ENCODE measurements around the gene ARPC4. TPM values are rescaled to one million over a fixed set of nuclear protein-coding genes. Genes with fewer than 3 reads are reported as not detected.

ARPC4 gene
- total and polyA plus RNA-seq, 2 of the 13 experiments (the other 11 are each of a cell fraction or from before 2014, with no cell fraction given) = 30.1 to 83.6 TPM

GRCh38 chr3:9779075-9779593 lies 13.7 kb upstream of the ARPC4 start:
- TF ChIP-seq TBP (CRISPR knock-in tag; IDR thresholded peaks at IDR 0.05) = no peak
- TF ChIP-seq ZNF839 (CRISPR knock-in tag; IDR thresholded peaks at IDR 0.05; ENCODE audit: borderline replicate concordance) = no peak
- no peak for TF ChIP-seq NONO (IDR thresholded peaks at IDR 0.05)
- no peak for TF ChIP-seq NONO (CRISPR knock-in tag; conservative IDR thresholded peaks at IDR 0.05)
- in situ Hi-C loops (cut with HindIII; ENCODE audit: extremely low pct_ligation_motif_present, low pct_unique_long_range_greater_than_20kb) (no loop called here), intact Hi-C loops (cut with micrococcal nuclease; ENCODE audit: unreplicated experiment) (no loop called here)
- WGBS (ENCODE audit: low lambda C conversion rate) = 86% methylated on average over 5 of the region's 6 CpGs
- BruUV-seq (replicated peaks) = no TSS peak
- Histone ChIP-seq H3K27ac (ENCODE audit: extremely low read length, insufficient read depth, low read length) (no peak overlapping the region), H3K36me3 (replicated peaks in 1 of 2; ENCODE audit: control insufficient read depth in 1 of 2, insufficient read depth in 2 of 2, low read length in 2 of 2) (peaks cover 14 to 28% of the 10 kb centered on the region in 2 experiments), H3K79me2 (ENCODE audit: insufficient read depth, low read length) (no peaks in the 10 kb centered on the region), H4K20me1 (ENCODE audit: insufficient read depth, low read length) (no peaks in the 10 kb centered on the region), H3K4me3 (replicated peaks in 1 of 3; ENCODE audit: insufficient read depth in 1 of 3, low read depth in 2 of 3, low read length in 3 of 3) (no peak overlapping the region), H3K27me3 (ENCODE audit: control insufficient read depth in 1 of 2, insufficient read depth in 2 of 2, low read length in 2 of 2) (no peaks in the 10 kb centered on the region), H3K4me1 (ENCODE audit: insufficient read depth, low read length) (peaks cover 16% of the 10 kb centered on the region), H3K4me2 (ENCODE audit: low read depth, low read length) (no peak overlapping the region), H2AFZ (ENCODE audit: low read length) (no peak overlapping the region), H3K9me3 (ENCODE audit: low read length) (no peaks in the 10 kb centered on the region), H3K9ac (ENCODE audit: insufficient read depth, low read depth, low read length) (no peak overlapping the region)
- FAIRE-seq (no peak), DNase-seq (ENCODE audit: low spot score) (no peak), ATAC-seq (no peak)
- ChIA-PET CTCF (ENCODE audit: low intra/inter-chr PET ratio, low total read pairs) (no interaction called here), POLR2A (no interaction called here)

- ATAC-seq (no peak), DNase-seq (ENCODE audit: low spot score) (no peak), FAIRE-seq (no peak)
- Histone ChIP-seq H3K4me1 (ENCODE audit: insufficient read depth, low read length) (peaks cover 16% of the 10 kb centered on the region), H2AFZ (ENCODE audit: low read length) (no peak overlapping the region), H3K4me3 (replicated peaks in 1 of 3; ENCODE audit: insufficient read depth in 1 of 3, low read depth in 2 of 3, low read length in 3 of 3) (no peak overlapping the region), H3K79me2 (ENCODE audit: insufficient read depth, low read length) (no peaks in the 10 kb centered on the region), H3K27me3 (ENCODE audit: control insufficient read depth in 1 of 2, insufficient read depth in 2 of 2, low read length in 2 of 2) (no peaks in the 10 kb centered on the region), H3K27ac (ENCODE audit: extremely low read length, insufficient read depth, low read length) (no peak overlapping the region), H3K9ac (ENCODE audit: insufficient read depth, low read depth, low read length) (no peak overlapping the region), H3K9me3 (ENCODE audit: low read length) (no peaks in the 10 kb centered on the region), H3K36me3 (replicated peaks in 1 of 2; ENCODE audit: control insufficient read depth in 1 of 2, insufficient read depth in 2 of 2, low read length in 2 of 2) (peaks cover 14 to 29% of the 10 kb centered on the region in 2 experiments), H4K20me1 (ENCODE audit: insufficient read depth, low read length) (no peaks in the 10 kb centered on the region), H3K4me2 (ENCODE audit: low read depth, low read length) (no peak overlapping the region)
- POLR2A ChIA-PET = no interaction called here
- CTCF ChIA-PET (ENCODE audit: low intra/inter-chr PET ratio, low total read pairs) = no interaction called here
- no TSS peak for BruUV-seq (replicated peaks)
- intact Hi-C loops (cut with micrococcal nuclease; ENCODE audit: unreplicated experiment) (no loop called here), in situ Hi-C loops (cut with HindIII; ENCODE audit: extremely low pct_ligation_motif_present, low pct_unique_long_range_greater_than_20kb) (no loop called here)
- WGBS (ENCODE audit: low lambda C conversion rate) = 98% methylated on average over 6 of the region's 8 CpGs
- TF ChIP-seq BCLAF1 (IDR thresholded peaks at IDR 0.05) (no peak), BRF2 (CRISPR knock-in tag; IDR thresholded peaks at IDR 0.05) (no peak), LBX2 (CRISPR knock-in tag; IDR thresholded peaks at IDR 0.05; ENCODE audit: borderline replicate concordance) (no peak), DZIP1 (CRISPR knock-in tag; IDR thresholded peaks at IDR 0.05) (no peak), TBX2 (CRISPR knock-in tag; IDR thresholded peaks at IDR 0.05; ENCODE audit: borderline replicate concordance) (no peak)
Measured at GRCh38 chr3:9779721-9780457, 13.0 kb upstream of the ARPC4 start.

Data from HepG2 (cell line).